Glutamatergic neuron (in vitro differentiated cells): ENCODE measurements around the gene SPOCK1. TPM values are rescaled to one million over a fixed set of nuclear protein-coding genes. Genes with fewer than 3 reads are reported as not detected.

Experiments
- DNase-seq: peaks from one replicate; pipeline ENCODE4 v3.0.0; 2022
- H3K27ac Mint-ChIP-seq: one replicate; pipeline ENCODE4 v1.8.0; 2020; ENCODE audit warnings: mild to moderate bottlenecking, mixed read lengths, inconsistent platforms; ENCODE audit not compliant: unreplicated experiment
- H3K27me3 Mint-ChIP-seq: one replicate; pipeline ENCODE4 v1.8.0; 2020; ENCODE audit warnings: mild to moderate bottlenecking, moderate library complexity, mixed read lengths, inconsistent platforms; ENCODE audit not compliant: unreplicated experiment
- H3K36me3 Mint-ChIP-seq: one replicate; pipeline ENCODE4 v1.8.0; 2020; ENCODE audit warnings: mild to moderate bottlenecking, mixed read lengths, inconsistent platforms; ENCODE audit not compliant: unreplicated experiment
- H3K4me1 Mint-ChIP-seq: one replicate; pipeline ENCODE4 v1.8.0; 2020; ENCODE audit warnings: mild to moderate bottlenecking, low read depth, mixed read lengths, inconsistent platforms; ENCODE audit not compliant: unreplicated experiment
- H3K4me3 Mint-ChIP-seq: one replicate; pipeline ENCODE4 v1.8.0; 2020; ENCODE audit warnings: mild to moderate bottlenecking, mixed read lengths, inconsistent platforms; ENCODE audit not compliant: unreplicated experiment
- H3K9me3 Mint-ChIP-seq: one replicate; pipeline ENCODE4 v1.8.0; 2020; ENCODE audit warnings: mild to moderate bottlenecking, moderate library complexity, mixed read lengths, inconsistent platforms; ENCODE audit not compliant: unreplicated experiment
- total RNA-seq: library from RNA; stranded (reverse); fragmentation: NEBNext Ultra II Directional; extraction: Animal tissue kit (Norgen Biotek cat#: 25700); gene quantifications from one replicate; pipeline ENCODE4 v1.2.1, GENCODE V29; 2021; ENCODE audit not compliant: unreplicated experiment
- TF ChIP-seq, protein P1 (sequence below): fragments of 200-600 bp; sonication (generic); IDR thresholded peaks from one replicate; pipeline ENCODE4 v1.5.0; 2021; ENCODE audit not compliant: partially characterized antibody, unreplicated experiment

Gene SPOCK1
- total RNA-seq, 1 donor from 2014 or later, result 25.4 TPM

DNA sequence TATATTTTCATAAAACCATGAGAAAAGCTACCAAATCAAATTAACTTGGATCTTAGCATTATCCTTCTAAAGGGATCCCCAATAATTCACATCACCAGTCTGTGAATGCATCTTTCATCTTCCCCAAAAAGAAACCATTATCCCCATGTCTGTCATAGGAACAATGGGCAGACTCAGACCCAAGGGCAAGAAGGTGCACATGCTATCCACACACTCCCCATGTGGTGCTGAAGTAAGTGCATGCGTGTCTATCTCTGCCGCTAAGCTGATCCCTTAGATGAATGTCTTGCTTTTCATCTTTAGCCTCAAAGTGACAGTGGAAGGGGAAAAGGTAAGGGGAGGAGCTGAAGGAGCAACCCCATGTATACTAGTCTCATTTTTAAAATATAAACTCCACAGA, 10.2 kb downstream of the SPOCK1 start:
- TF ChIP-seq, protein P1, sequence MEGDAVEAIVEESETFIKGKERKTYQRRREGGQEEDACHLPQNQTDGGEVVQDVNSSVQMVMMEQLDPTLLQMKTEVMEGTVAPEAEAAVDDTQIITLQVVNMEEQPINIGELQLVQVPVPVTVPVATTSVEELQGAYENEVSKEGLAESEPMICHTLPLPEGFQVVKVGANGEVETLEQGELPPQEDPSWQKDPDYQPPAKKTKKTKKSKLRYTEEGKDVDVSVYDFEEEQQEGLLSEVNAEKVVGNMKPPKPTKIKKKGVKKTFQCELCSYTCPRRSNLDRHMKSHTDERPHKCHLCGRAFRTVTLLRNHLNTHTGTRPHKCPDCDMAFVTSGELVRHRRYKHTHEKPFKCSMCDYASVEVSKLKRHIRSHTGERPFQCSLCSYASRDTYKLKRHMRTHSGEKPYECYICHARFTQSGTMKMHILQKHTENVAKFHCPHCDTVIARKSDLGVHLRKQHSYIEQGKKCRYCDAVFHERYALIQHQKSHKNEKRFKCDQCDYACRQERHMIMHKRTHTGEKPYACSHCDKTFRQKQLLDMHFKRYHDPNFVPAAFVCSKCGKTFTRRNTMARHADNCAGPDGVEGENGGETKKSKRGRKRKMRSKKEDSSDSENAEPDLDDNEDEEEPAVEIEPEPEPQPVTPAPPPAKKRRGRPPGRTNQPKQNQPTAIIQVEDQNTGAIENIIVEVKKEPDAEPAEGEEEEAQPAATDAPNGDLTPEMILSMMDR, result no peak
- no peak overlapping the region for H3K4me3 Mint-ChIP-seq
- H3K36me3 Mint-ChIP-seq, result no peaks in the 10 kb centered on the region
- H3K27ac Mint-ChIP-seq, result no peak overlapping the region
- H3K9me3 Mint-ChIP-seq, result no peaks in the 10 kb centered on the region
- DNase-seq, result no peak
- H3K27me3 Mint-ChIP-seq, result no peaks in the 10 kb centered on the region
- no peaks in the 10 kb centered on the region for H3K4me1 Mint-ChIP-seq

DNA sequence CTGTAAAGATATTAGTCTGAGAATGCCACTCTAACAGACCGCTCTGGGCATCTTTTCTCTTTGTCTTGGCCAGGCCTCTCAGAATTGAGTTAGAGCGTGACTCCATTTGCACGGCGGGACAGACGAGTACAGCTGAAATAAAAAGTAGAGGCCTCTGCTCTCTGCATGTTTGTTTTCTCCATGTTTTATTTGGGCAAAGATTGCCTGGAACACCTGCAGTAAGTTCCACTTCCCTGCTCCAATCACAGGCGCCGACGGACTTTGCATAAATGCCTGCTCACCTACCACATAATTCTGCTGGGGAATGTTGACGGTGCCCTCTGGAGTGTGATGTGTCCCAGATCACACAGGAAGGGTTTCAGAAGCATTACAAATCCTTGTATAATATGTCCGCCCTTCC, 10.6 kb downstream of the SPOCK1 start:
- no peak for DNase-seq
- no peak overlapping the region for H3K4me3 Mint-ChIP-seq
- no peaks in the 10 kb centered on the region for H3K36me3 Mint-ChIP-seq
- no peak overlapping the region for H3K27ac Mint-ChIP-seq
- H3K27me3 Mint-ChIP-seq, result no peaks in the 10 kb centered on the region
- no peaks in the 10 kb centered on the region for H3K9me3 Mint-ChIP-seq
- H3K4me1 Mint-ChIP-seq, result no peaks in the 10 kb centered on the region
- TF ChIP-seq, protein P1, result no peak

DNA sequence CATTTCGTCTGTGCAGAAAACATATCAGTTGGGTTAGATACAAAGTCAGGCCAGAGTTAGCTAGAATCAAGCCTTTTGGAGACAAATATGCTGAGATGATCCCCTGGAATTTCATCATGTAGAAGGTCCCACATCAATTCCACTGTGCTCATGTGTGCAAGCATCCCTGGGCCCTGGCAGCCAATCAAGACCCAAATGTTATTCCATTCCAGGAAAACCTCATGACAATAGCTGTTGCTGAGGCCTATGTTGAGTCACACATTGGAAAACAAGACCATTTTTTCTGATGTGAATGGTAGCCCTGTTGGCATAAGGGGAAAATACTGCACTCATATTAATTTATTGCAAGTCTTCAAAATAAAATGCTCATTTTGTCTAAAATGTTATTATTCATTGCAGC, 11.5 kb downstream of the SPOCK1 start:
- Mint-ChIP-seq H3K4me3 (no peak overlapping the region), H3K4me1 (no peaks in the 10 kb centered on the region)
- TF ChIP-seq, protein P1, result no peak

DNA sequence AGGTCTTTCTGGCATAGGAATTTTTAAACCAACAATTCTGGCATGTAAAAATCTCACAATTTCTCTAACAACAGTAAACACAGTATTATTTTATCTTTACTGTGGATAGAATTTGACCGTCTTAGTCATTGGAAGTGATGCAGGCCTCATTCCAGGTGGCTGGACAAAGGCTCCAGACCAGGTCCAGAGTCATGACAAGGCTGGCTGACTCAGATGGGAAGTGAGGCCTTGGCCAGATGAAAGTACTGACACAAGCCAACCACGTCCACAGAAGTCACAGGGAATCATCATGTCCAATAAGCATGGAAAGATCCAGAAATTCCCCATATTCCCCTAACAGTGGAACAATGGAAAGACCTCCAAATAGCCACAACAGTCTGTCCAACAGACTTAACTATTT, 12.4 kb downstream of the SPOCK1 start:
- TF ChIP-seq, protein P1, result no peak
- Mint-ChIP-seq H3K27ac (no peak overlapping the region), H3K4me1 (no peaks in the 10 kb centered on the region), H3K36me3 (no peaks in the 10 kb centered on the region), H3K9me3 (no peaks in the 10 kb centered on the region), H3K4me3 (no peak overlapping the region), H3K27me3 (no peaks in the 10 kb centered on the region)
- DNase-seq, result no peak

More for the DNA sequence above, 11.5 kb downstream of the SPOCK1 start:
- H3K27me3 Mint-ChIP-seq, result no peaks in the 10 kb centered on the region
- H3K36me3 Mint-ChIP-seq, result no peaks in the 10 kb centered on the region
- H3K9me3 Mint-ChIP-seq, result no peaks in the 10 kb centered on the region
- H3K27ac Mint-ChIP-seq, result no peak overlapping the region
- DNase-seq, result no peak

DNA sequence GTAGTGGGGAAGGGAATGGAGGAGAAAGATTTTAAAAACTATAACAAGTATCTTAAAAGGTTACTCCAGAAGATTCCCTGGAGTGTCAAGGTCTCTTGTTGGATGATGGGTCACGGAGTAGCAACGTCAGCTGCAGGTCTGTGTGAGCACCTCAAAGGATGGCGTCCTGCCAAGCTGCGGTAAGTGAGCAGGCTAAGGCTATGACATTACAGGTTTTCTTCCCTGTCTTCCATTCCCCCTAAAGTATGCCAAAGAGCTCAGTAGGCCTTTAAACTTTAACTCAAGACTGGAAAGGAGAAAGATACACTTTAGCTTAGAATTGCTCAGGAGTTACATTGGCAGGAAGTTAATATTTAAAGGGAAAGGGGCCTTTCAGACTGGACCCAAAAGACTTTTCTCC, 17.5 kb downstream of the SPOCK1 start:
- H3K27me3 Mint-ChIP-seq, result no peaks in the 10 kb centered on the region
- H3K27ac Mint-ChIP-seq, result no peak overlapping the region
- no peak for DNase-seq
- TF ChIP-seq, protein P1, result no peak
- no peak overlapping the region for H3K4me3 Mint-ChIP-seq
- no peaks in the 10 kb centered on the region for H3K36me3 Mint-ChIP-seq
- no peaks in the 10 kb centered on the region for H3K9me3 Mint-ChIP-seq
- H3K4me1 Mint-ChIP-seq, result no peaks in the 10 kb centered on the region
